Measurements from ENCODE around the gene CPAMD8. TPM values are rescaled to one million over a fixed set of nuclear protein-coding genes. Genes with fewer than 3 reads are reported as not detected.

The CPAMD8 gene
- under 1 TPM; 0.11 to 0.41 TPM for total RNA-seq

DNA sequence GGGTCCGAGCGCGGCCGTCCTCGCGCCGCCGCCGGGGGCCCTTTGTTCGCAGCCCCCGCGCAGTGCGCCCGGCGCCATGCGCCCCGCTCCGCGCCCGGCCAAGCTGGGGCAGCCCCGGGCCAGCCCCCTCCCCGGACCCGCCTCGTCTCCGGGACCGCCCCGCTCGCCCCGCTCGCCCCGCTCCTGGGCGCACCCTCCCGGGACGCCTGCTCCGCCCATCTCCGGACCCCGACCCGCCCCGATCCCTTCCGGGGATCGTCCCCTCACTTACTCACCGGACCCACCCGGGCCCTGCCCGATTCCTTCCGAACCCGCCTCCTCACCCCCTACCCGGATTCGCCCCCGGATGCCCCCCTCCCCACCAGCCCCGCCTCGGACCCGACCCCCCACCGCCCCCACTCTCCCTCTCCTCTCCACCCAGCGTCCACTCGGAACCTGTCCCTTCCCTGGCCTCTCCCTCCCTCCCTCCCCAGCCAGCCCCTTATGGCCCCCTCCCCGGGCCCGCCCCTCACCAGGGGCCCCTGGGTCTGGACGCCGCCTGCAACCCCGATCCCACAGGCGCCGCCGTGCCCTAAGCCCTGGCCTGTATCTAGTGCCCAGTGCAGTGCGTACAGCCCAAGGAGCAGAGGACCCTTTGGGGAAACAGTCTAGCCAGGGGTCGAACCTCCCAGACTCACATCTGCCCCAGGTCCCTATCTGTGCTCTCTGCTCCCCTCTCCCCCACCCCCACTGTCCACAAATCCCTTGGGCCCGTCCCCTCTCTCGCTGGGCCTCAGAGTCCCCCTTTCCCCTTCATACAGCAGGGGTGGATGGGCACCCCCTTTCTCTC, at the start of gene CPAMD8:
CPAMD8 (minus strand) TSS at position 105 of the 829 bp plus-strand sequence. CDS start 168 bp downstream, outside the sequence.
- Mint-ChIP-seq H3K27me3 (peaks cover 42% of the 10 kb centered on the region), H3K27ac (no peak within 1 kb of the TSS), H3K4me1 (peaks cover 3% of the 10 kb centered on the region), H3K9me3 (ENCODE audit: low read depth) (peaks cover 9% of the 10 kb centered on the region), H3K4me3 (no peak within 1 kb of the TSS), H3K36me3 (ENCODE audit: low read depth) (peaks cover 6% of the 10 kb centered on the region)
- intact Hi-C loops (cut with DNase I, micrococcal nuclease), result no loop called here
- POLR2A ChIA-PET, result no interaction called here
- ATAC-seq, result no peak
- CTCF ChIA-PET, result no interaction called here
- no peak for DNase-seq

DNA sequence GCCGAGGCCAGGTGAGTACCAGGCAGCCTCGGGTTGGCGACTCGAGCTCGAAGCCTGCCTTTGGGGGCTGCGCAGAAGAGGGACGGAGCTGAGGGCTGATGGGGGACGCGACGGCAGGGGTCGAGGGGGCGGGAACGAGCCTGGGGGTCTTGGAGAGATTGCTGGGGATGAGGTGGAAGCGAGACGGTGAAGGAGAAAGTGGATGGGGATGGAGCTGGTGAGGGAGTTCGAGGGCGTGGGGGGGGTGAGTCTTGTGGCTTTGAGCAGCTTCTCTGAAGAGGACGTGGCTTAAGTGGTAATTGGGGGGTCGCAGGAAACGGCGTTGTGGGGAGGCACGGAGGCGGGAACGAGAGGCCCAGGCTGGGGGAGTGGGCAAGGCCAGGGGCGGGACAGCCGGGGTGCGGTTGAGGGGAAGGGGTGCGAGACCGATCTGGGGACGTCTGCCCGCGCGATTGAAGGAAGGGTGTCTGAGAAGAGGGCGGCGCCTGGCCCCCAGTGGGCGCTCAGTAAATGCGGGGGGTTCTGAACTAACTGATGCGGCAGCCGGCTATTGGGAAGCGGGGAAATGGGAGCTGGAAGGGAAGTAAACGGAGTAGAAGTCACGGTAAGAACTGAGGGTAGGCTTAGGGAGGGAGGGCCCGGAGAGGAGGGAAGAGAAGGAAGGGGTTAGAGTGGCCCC, 49.4 kb upstream of the CPAMD8 start:
- intact Hi-C loops (cut with DNase I, micrococcal nuclease), result loop anchor here (1.0 to 10.0 kb wide), 26 partner anchors 49 to 1001 kb away; partner anchors contain the start of genes BABAM1 (in 2 of the 2), USE1 (in 2 of the 2), C19orf44 (in 1 of the 2) and CALR3 (in 1 of the 2)
- ChIA-PET POLR2A (no interaction called here), CTCF (no interaction called here)
- DNase-seq (peak; percentile 58), ATAC-seq (no peak)
- H3K27ac Mint-ChIP-seq, result peak overlapping the region; percentile 95
- peaks cover 26% of the 10 kb centered on the region for H3K36me3 Mint-ChIP-seq (ENCODE audit: low read depth)
- peaks cover 58% of the 10 kb centered on the region for H3K4me1 Mint-ChIP-seq
- no peaks in the 10 kb centered on the region for H3K9me3 Mint-ChIP-seq (ENCODE audit: low read depth)
- H3K4me3 Mint-ChIP-seq, result peak overlapping the region; percentile 99
- no peaks in the 10 kb centered on the region for H3K27me3 Mint-ChIP-seq

DNA sequence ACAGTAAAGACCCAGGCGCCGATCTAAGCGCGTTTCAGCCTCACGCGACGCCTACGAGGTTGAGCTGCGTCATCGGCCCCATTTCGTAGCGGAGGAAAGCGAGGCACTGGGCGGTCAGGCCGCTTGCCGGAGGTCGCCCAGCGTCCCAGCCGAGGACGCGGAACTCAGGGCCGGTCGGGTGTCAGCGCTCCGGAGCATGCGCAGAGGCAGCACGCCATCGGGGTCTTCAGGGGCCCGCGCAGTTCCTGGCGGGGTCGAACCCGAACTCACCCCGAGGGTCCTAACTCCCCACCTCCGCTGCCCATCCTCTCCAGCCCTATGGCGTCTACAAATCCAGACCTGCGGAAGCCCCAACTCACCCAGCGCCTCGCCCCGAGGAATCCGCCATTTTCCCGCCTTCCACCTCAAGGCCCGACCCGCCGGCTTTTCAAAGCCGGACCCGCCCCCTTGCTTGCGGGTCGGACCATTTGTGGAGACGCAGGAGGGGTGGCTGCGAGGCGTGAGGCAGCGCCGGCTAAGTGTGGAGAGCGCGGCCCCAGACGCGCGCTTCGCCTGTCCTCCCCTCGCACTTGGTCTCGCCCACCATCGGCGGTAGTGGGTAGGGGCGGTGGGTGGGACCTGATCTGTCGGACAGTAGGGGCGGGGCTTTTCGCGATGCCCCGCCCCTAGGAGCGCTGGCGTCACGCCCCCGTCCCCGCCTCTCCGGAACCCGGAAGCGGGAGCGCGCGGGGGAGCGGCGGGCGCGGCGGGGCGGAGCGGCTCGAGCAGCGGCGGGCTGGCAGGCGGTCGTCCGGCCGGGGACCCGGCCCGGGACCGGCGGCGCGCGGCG, 48.6 kb upstream of the CPAMD8 start, which contains the start of the genes HAUS8 and MYO9B:
HAUS8 (minus strand) TSS at position 418 of the 829 bp plus-strand sequence; CDS start at position 388, 30 bp downstream.
MYO9B (plus strand) TSS at position 743 of the 829 bp plus-strand sequence. CDS start 25,941 bp downstream, outside the sequence.
- no peaks in the 10 kb centered on the region for H3K9me3 Mint-ChIP-seq (ENCODE audit: low read depth)
- intact Hi-C loops (cut with DNase I, micrococcal nuclease), result loop anchor here (1.0 to 10.0 kb wide), 26 partner anchors 50 to 1000 kb away; partner anchors contain the start of genes BABAM1 (in 2 of the 2), USE1 (in 2 of the 2), C19orf44 (in 1 of the 2) and CALR3 (in 1 of the 2)
- peak within 1 kb of the TSS; percentile 99 for H3K4me3 Mint-ChIP-seq
- no peaks in the 10 kb centered on the region for H3K27me3 Mint-ChIP-seq
- ChIA-PET CTCF (no interaction called here), POLR2A (interaction anchor here (1.0 to 1.3 kb wide), 2 partner anchors 51 to 192 kb away, joined by 3 to 5 read pairs; partner anchors contain the start of gene BABAM1)
- peaks cover 56% of the 10 kb centered on the region for H3K4me1 Mint-ChIP-seq
- H3K36me3 Mint-ChIP-seq (ENCODE audit: low read depth), result peaks cover 32% of the 10 kb centered on the region
- ATAC-seq (peak; percentile 82), DNase-seq (peak; percentile 100)
- H3K27ac Mint-ChIP-seq, result peak within 1 kb of the TSS; percentile 98

GRCh38 chr19:17074634-17075034, 48.0 kb upstream of the CPAMD8 start:
- H3K4me3 Mint-ChIP-seq, result peak overlapping the region; percentile 99

DNA sequence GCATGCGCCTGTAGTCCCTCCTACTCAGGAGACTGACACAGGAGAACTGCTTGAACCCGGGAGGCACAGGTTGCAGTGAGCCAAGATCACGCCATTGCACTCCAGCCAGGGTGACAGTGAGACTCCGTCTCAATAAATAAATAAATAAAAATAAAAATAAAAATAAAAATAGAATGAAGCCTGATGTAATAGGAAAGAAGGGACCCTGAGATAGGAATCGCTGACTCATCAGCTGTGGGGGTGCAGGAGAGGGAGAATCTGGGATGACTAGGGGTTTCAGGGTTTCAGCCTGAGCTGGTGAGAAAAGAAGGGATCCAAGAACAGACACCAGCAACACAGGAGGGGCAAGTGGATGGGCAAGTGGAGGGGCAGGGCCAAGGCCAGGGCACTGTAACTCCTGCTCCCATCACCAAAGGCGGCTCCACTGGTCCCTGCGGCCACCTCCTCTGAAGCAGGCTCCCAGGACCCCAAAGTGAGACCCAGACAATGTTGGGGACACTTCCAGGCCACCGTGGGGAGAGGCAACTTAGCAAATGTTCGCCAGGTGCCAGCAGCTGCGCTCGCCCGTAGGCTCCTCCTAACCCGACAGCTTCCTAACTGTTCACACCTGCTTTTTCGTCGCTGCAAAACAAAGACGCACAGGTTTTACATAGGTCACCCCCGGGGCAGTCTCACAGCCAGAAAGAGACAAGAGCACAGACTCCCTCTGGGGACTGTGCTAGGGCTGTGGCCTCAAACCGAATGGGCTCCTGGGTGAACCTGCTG, 47.4 kb upstream of the CPAMD8 start:
- Mint-ChIP-seq H3K4me3 (peak overlapping the region; percentile 99), H3K4me1 (peaks cover 48% of the 10 kb centered on the region), H3K9me3 (ENCODE audit: low read depth) (no peaks in the 10 kb centered on the region), H3K36me3 (ENCODE audit: low read depth) (peaks cover 42% of the 10 kb centered on the region), H3K27ac (peak overlapping the region; percentile 98), H3K27me3 (no peaks in the 10 kb centered on the region)
- intact Hi-C loops (cut with DNase I, micrococcal nuclease), result loop anchor here (2.0 to 10.0 kb wide), 3 partner anchors 51 to 999 kb away; partner anchors contain the start of gene TPM4 (in 1 of the 2)
- DNase-seq, result peak; percentile 18
- CTCF ChIA-PET, result interaction anchor here (0.6 to 1.3 kb wide), 2 partner anchors 10 to 207 kb away, joined by 3 to 4 read pairs; partner anchors contain the start of gene ANKLE1
- POLR2A ChIA-PET, result interaction anchor here (0.6 to 1.3 kb wide), 4 partner anchors 52 to 248 kb away, joined by 3 to 5 read pairs (median 3); partner anchors contain the start of gene BABAM1
- no peak for ATAC-seq

More at GRCh38 chr19:17074634-17075034, 48.0 kb upstream of the CPAMD8 start:
- intact Hi-C loops (cut with DNase I, micrococcal nuclease), result loop anchor here (1.0 to 10.0 kb wide), 26 partner anchors 50 to 1000 kb away; partner anchors contain the start of genes BABAM1 (in 2 of the 2), USE1 (in 2 of the 2), C19orf44 (in 1 of the 2) and CALR3 (in 1 of the 2)
- H3K4me1 Mint-ChIP-seq, result peaks cover 54% of the 10 kb centered on the region
- no peaks in the 10 kb centered on the region for H3K9me3 Mint-ChIP-seq (ENCODE audit: low read depth)
- CTCF ChIA-PET, result interaction anchor here (1.3 kb wide), 1 partner anchor 10 kb away, joined by 4 read pairs; no protein-coding TSS in a partner anchor
- H3K36me3 Mint-ChIP-seq (ENCODE audit: low read depth), result peaks cover 38% of the 10 kb centered on the region
- POLR2A ChIA-PET, result interaction anchor here (1.0 to 1.3 kb wide), 3 partner anchors 51 to 247 kb away, joined by 3 to 5 read pairs (median 3); partner anchors contain the start of gene BABAM1
- DNase-seq (no peak), ATAC-seq (no peak)
- H3K27ac Mint-ChIP-seq, result peak overlapping the region; percentile 98
- H3K27me3 Mint-ChIP-seq, result no peaks in the 10 kb centered on the region

DNA sequence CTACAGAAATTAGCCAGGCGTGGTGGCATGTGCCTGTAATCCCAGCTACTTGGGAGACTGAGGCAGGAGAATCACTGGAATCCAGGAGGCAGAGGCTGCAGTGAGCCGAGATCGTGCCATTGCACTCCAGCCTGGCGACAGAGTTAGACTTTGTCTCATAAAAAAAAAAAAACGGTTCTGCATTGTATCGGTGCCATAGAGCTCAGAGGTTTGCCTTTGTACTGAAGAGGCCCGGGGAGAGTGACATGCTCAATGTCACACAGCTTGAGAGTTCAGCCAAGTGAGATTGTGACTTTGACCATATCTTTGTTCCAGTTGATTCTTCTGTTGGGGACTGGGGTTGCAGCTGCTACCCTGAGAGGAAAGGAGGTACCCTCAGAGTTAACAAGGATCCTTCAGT, 44.3 kb upstream of the CPAMD8 start:
- Mint-ChIP-seq H3K27ac (no peak overlapping the region), H3K4me3 (no peak overlapping the region), H3K36me3 (ENCODE audit: low read depth) (peaks cover 48% of the 10 kb centered on the region), H3K4me1 (peaks cover 36% of the 10 kb centered on the region), H3K27me3 (no peaks in the 10 kb centered on the region), H3K9me3 (ENCODE audit: low read depth) (no peaks in the 10 kb centered on the region)
- POLR2A ChIA-PET, result interaction anchor here (0.7 kb wide), 1 partner anchor 57 kb away, joined by 6 read pairs; no protein-coding TSS in a partner anchor
- ATAC-seq (no peak), DNase-seq (no peak)
- intact Hi-C loops (cut with DNase I, micrococcal nuclease), result loop anchor here (10.0 kb wide), 2 partner anchors 486 to 996 kb away; partner anchors contain the start of gene TPM4 (in 1 of the 2)
- CTCF ChIA-PET, result interaction anchor here (0.8 kb wide), 1 partner anchor 9 kb away, joined by 3 read pairs; no protein-coding TSS in a partner anchor

GRCh38 chr19:17070421-17070820, 43.8 kb upstream of the CPAMD8 start:
- peaks cover 48% of the 10 kb centered on the region for H3K36me3 Mint-ChIP-seq (ENCODE audit: low read depth)
- POLR2A ChIA-PET, result interaction anchor here (0.7 kb wide), 1 partner anchor 58 kb away, joined by 6 read pairs; no protein-coding TSS in a partner anchor
- no peak for ATAC-seq
- H3K27me3 Mint-ChIP-seq, result no peaks in the 10 kb centered on the region
- no peak overlapping the region for H3K4me3 Mint-ChIP-seq
- no peaks in the 10 kb centered on the region for H3K9me3 Mint-ChIP-seq (ENCODE audit: low read depth)
- peak overlapping the region; percentile 19 for H3K27ac Mint-ChIP-seq
- DNase-seq, result no peak
- CTCF ChIA-PET, result interaction anchor here (0.7 to 1.1 kb wide), 2 partner anchors 130 to 470 kb away, joined by 3 read pairs; no protein-coding TSS in a partner anchor
- peaks cover 40% of the 10 kb centered on the region for H3K4me1 Mint-ChIP-seq
- intact Hi-C loops (cut with DNase I, micrococcal nuclease), result loop anchor here (10.0 kb wide), 2 partner anchors 486 to 996 kb away; partner anchors contain the start of gene TPM4 (in 1 of the 2)

DNA sequence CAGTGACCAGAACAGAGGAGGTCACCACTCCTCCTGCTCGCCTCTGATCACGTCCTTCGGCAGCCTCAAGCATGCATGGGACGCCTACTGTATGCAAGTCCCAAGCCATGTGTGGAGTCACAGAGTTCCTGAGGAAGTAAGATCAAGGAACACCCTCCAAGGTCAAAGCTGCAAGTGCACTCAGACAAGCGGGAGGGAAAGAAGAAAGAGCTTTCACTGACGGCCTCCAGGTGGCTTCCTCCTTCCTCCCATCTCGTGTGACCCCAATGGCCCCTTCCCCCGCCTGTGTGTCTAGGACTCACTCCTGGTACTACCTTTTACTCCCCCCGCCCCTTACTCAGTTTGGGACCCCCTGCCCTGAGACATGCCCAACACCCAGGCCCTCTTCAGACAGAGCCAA, 42.6 kb upstream of the CPAMD8 start:
- Mint-ChIP-seq H3K9me3 (ENCODE audit: low read depth) (no peaks in the 10 kb centered on the region), H3K4me3 (no peak overlapping the region), H3K27ac (no peak overlapping the region), H3K4me1 (peaks cover 49% of the 10 kb centered on the region), H3K36me3 (ENCODE audit: low read depth) (peaks cover 55% of the 10 kb centered on the region), H3K27me3 (no peaks in the 10 kb centered on the region)
- ATAC-seq (no peak), DNase-seq (no peak)
- ChIA-PET POLR2A (no interaction called here), CTCF (interaction anchor here (0.7 to 1.4 kb wide), 6 partner anchors 94 to 299 kb away, joined by 3 to 4 read pairs (median 3); no protein-coding TSS in a partner anchor)
- intact Hi-C loops (cut with DNase I, micrococcal nuclease), result loop anchor here in 1 of 2 experiments (5.0 kb wide), 1 partner anchor 113 kb away; no protein-coding TSS in a partner anchor

DNA sequence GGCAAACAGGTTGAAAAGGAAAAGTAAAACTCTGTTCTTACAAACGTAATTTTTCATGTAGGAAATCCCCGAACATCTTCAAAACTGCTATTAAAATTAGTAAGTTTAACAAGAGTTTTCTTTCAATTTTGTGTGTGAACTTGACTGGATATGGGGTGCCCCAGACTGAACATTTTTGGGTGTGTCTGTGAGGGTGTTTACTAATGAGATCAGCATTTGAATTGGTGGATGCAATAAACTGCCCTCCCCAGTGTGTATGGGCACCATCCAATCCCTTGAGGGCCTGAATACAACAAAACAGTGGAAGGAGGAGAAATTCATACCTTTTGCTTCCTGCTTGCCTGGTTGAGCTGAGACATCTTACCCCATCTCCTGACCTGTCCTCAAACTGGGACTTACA, 36.8 kb upstream of the CPAMD8 start:
- Mint-ChIP-seq H3K4me3 (no peak overlapping the region), H3K4me1 (peaks cover 35% of the 10 kb centered on the region), H3K9me3 (ENCODE audit: low read depth) (no peaks in the 10 kb centered on the region), H3K27ac (no peak overlapping the region), H3K27me3 (no peaks in the 10 kb centered on the region), H3K36me3 (ENCODE audit: low read depth) (peaks cover 54% of the 10 kb centered on the region)
- ChIA-PET POLR2A (no interaction called here), CTCF (interaction anchor here (1.7 kb wide), 1 partner anchor 11 kb away, joined by 4 read pairs; no protein-coding TSS in a partner anchor)
- ATAC-seq (peak; percentile 54), DNase-seq (no peak)
- intact Hi-C loops (cut with DNase I, micrococcal nuclease), result no loop called here
